GM19240 (cell line): ENCODE data around the gene LGR4.
"Not testable (repeated sequence)": the region's sequence is repeated elsewhere in the genome, so short reads cannot be mapped to it uniquely, and the experiment has no call there.

Experiments used
- DNase-seq: peaks from one replicate; pipeline ENCODE4 v3.0.0; 2011; ENCODE audit warnings: low spot score; ENCODE audit not compliant: insufficient read length

The LGR4 gene

DNA sequence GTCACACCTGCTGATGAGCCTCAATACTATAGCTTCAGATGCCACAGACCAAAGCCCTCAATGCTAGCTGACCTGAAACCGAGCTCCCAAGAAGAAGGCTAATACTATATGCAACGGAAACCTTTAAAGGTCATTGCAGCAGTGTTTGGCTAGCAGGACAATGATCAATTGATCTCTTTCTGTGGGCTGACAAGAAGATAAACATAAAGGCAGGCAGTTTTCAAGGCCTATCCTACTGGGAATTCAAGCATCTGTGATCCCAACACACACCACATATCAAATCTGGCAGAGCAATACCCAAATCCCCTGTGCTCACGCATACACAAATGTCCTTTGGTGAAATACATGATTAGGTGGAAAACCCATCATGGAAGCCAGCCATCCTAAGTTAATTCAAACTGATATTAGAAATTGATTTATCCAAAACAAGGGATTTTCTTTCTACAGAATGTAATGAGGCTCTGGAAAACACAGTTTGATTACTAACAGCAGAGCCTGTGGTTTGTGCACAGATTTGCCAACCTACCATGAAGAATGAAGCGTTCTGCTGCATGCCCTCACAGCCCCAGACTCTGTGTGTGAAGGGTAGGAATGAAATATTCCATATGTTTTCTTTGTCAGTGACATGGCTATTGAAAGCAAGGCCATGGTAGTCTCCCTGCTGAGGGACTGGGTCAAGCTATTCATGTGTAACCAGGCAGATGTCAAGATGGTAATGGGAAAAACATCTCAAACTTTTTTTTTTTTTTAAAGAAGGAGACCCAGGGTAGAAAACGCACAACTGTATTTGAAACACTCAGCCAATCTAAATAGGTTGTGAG is 12.2 kb downstream of the LGR4 start:
- DNase-seq = no peak

DNA sequence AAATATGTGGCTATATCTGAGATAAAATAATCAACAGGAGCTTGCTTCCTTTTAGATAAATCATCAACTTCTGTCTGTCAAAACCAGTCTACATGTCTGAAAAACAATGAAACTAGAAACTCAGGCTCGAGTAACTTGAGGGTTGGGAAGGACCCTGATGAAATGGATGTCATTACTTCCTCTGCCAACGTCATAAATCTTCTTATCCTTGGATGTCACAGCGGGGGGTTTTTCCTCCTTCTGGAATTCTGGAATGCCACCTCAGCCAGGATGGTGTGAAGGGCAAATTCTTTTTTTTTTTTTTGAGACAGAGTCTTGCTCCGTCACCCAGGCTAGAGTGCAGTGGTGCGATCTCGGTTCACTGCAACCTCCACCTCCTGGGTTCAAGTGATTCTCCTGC is 13.4 kb downstream of the LGR4 start:
- no peak for DNase-seq

DNA sequence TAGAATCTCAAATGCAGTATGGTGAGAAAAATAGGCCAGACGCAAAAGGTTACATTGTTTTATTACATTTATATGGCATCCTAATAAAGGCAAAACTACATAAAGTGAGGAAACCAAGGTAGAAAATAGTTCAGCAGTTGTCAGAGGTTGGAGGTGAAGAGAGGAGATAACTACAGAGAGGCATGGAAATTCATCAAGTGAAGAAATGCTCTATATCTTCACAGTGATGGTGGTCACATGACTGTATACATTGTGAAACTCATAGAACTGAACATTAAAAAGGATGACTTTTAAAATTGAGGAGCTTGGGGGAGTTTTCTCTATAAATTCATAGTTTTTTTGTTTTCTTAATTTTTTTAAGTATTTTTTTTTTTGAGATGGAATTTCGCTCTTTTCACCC is 14.4 kb downstream of the LGR4 start:
- DNase-seq = no peak

- DNase-seq = no peak
Observed at GRCh38 chr11:27456795-27457329, 15.7 kb downstream of the LGR4 start.

DNA sequence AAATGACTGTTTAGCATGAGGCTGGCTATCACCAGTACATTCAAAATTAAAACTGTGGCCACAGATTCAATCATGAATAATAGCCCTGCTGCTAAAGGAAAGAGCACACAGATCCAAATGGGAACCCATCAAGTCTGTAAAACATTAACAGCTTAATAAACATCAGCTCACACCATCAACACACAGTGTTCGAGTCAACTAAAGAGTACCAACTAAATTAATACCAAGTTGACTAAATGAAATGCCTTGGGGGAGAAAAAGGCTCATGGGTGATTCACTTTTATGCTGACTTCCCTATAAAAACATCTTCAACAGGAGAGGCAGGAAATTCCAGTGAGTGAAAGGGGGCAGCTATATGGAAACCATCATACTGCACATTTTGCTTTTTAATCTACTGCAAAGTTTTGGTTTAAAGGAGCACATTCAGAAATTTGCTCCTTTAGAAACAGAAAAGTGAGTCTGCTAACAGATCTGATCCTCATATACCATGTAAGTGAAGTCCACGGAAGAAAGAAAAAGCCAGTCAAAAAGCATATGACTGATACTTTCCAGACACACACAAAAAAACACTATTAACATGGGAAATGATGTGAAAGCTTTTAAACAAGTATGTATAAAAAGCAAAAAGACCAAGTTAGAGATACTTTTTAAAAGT is 16.3 kb downstream of the LGR4 start:
- DNase-seq = no peak

DNA sequence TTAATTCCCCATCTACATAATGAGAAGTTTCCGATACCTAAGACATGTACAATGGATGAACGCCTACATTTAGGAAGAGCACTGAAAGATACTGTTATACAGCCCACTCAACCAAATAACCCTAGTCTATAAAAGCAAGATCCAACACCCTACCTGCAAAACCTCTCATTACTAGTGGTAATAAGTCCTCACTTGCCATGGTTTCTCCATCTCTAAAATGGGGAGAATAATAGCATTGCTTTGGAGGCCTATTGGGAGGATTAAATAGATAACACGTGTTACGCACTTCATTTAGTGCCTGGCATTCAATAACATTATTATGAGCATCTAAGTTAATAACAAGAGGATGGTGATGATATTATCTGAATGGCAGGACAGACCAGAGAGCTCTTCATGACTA is 16.9 kb downstream of the LGR4 start:
- DNase-seq = no peak

- no peak for DNase-seq
Observed at GRCh38 chr11:27453701-27454100, 18.9 kb downstream of the LGR4 start.

DNA sequence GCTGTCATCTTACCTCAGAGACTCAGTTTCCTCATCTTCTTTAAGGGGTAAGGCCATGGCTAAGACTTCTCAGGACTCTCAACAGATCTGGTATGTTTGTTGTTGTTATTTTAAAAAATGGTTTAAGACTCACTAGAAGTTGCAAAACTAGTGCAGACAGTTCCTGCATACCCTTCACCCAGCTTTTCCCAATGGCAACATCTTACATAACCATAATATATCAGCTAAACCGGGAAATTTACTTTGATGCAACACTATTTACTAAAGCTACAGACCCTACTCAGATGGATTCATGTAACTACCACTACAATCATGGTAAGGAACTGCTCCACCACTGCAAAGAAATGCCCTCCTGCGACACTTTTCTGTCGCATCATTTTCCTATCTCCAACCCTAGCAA is 20.4 kb downstream of the LGR4 start:
- DNase-seq = no peak

- no peak for DNase-seq
Observed at GRCh38 chr11:27451244-27451965, 21.2 kb downstream of the LGR4 start.

DNA sequence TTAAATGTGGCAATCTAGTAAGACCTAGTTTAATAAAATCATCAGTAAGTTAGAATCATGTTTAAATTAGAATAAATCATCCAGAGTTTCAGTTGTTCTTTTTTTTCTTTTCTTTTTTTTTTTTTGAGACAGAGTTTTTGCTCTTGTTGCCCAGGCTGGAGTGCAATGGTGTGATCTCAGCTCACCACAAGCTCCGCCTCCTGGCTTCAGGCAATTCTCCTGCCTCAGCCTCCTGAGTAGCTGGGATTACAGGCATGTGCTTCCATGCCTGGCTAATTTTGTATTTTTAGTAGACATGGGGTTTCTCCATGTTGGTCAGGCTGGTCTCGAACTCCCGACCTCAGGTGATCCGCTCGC is 24.4 kb downstream of the LGR4 start:
- not testable (repeated sequence) for DNase-seq

DNA sequence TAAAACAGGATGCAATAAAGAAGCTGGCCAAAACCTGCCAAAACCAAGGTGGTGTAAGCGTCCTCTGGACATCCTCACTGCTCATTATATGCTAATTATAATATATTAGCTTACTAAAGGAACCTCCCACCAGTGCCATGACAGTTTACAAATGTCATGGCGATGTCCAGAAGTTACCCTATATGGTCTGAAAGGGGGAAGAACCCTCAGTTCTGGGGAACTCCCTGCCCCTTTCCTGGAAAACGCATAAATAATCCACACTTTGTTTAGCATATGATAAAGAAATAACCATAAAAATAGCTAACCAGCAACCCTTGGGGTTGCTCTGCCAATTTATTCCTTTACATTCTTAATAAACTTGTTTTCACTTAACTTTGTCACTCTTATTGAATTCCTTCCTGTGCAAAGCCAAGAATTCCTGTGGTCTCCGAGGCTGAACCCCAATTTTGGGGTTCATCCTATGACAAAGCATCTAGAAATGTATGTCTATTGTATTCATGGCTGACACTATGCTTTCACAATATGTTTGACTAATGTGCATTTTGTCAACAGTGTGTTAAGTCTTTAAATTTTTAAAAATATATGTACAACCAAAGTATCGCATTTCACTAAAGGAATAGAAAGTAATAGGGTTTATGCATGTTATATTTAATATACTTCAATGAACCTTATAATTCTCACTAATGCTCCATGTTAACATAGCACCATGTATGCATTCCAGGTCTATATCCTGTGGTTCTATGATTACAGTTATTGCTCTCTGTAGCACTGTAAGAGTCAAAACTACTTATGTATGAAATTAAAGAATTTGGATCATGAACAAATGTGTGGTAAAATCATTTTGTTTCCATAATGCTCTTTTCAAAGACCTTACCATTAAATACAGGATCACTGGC is 25.1 kb downstream of the LGR4 start:
- DNase-seq = no peak

DNA sequence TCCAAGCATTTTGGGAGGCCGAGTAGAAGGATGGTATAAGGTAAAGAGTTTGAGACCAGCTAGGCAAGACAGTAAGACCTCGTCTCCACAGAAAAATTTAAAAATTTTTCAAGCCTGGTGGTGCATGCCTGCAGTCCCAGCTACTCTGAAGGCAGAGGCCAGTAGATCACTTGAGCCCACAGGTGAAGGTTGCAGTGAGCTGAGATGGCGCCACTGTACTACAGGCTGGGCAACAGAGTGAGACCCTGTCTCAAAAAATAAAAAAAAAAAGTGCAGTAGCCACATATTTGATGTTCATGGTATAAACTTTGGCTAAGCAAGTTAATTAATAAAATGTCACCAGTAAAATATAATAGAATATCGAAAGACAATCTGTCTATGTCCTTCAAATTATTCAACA is 27.0 kb downstream of the LGR4 start:
- DNase-seq = no peak

DNA sequence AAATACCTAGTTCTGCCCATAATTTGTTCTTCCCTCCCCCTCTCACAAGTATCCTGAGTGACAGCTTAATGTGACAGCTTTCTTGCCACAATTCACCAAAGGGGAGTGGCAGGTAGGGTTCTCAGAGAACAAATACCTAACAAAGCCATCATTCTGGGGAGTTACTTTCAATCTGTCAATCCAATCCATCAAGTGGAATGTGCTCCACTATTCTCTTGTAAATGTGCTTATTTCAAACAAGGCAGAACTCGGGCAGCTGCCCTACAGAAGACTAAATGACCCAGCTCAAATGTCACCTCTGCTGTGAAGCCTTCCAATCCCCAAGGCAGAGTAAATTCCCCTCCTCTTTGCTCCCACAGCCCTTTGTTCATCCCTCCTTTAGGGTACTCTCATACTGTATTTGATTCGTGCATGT is 27.8 kb downstream of the LGR4 start:
- DNase-seq = no peak

GRCh38 chr11:27443746-27444507 is 28.7 kb downstream of the LGR4 start:
- no peak for DNase-seq

GRCh38 chr11:27443227-27443626 is 29.4 kb downstream of the LGR4 start:
- no peak for DNase-seq

- no peak for DNase-seq
Observed at GRCh38 chr11:27440090-27440489, 32.5 kb downstream of the LGR4 start.

DNA sequence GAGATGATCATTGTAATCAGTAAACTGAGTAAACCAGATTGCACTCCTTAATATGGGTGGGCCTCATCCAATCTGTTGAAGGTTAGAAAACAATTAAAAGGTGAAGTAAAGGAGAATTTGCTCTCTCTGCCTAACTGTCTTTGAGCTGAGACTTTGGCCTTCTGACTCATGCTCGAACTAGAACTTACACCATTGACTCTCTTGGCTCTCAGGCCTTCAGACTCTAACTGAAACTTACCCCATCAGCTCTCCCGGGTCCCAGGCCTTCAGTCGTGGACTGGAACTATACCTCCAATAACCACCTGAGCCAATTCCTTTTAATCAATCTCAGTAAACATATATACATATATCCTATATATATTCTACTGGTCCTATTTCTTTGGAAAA is 34.0 kb downstream of the LGR4 start:
- no peak for DNase-seq

DNA sequence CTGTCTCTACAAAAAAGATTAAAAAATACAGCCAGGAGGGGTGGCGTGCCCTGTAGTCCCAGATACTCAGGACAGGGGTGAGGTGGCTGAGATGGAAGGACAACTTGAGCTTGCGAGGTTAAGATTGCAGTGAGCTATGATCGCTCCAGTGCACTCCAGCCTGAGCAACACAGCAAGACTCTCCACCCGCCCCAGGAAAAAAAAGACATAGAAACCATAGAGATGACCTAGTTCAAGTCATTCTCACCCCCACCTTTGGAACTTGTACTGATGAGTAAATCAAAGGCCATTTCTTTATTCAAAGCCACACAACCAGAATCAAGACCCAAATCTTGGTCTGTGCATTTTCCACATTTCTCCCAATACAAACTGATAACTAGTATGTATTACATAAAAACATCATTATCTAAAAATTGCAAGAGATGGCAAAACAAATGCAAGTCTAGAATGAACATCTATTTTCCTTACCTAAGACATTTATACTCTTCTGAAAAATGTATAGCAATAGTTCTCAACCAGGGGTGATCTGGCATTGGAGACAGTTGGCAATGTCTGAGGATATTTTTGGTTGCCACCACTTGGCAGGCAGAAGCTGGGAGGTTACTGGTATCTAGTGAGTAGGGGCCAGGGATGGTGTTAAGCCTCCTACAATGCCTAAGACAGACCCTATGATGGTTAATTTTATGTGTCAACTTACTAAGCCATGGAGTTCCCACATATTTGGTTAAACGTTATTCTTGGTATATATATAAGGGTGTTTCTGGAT is 34.6 kb downstream of the LGR4 start:
- no peak for DNase-seq

DNA sequence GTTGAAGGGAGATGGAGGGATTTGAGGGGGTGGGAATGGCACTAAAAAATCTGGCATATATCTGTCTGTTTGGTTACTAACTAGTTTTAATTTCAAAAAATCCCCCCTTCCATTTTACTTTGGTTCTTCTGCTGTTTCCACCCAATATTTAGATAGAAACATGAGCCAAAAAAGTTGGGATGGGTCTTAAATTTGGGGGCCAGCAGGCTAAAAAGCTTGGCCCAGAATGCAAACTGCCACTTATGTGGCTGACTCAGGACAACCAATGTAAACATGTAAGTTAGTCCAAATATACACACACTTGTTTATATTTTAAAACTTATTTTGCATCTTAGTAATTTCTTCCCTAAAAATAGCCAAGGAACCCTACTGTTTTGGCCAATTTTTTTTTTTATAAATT is 35.7 kb downstream of the LGR4 start:
- no peak for DNase-seq

- no peak for DNase-seq
Observed at GRCh38 chr11:27433742-27434141, 38.8 kb downstream of the LGR4 start.
